CD14-positive monocyte (primary cell): ENCODE results near the gene IL7R. TPM values are rescaled to one million over a fixed set of nuclear protein-coding genes. Genes with fewer than 3 reads are reported as not detected.
A peak's percentile ranks its signal among the peaks of the same experiment; 100 is the strongest.

Experiments used
- DNase-seq, 3 donors: peaks; one replicate each; pipeline ENCODE4 v3.0.0-alpha.2; 2011 to 2022
- H2AFZ ChIP-seq: 2 replicates; pipeline ENCODE4 v1.6.0; 2012; ENCODE audit warnings: mild to moderate bottlenecking, low read depth, low read length, inconsistent platforms; ENCODE audit not compliant: insufficient read depth, poor library complexity, severe bottlenecking
- H3K27ac ChIP-seq, 2 donors: 1 replicate in 1 of 2; 2 replicates in 1 of 2; pipeline ENCODE4 v1.5.1; 2012 to 2013; ENCODE audit warnings: low read length in 2 of 2, control low read depth in 1 of 2, inconsistent platforms in 1 of 2, low read depth in 1 of 2, mild to moderate bottlenecking in 1 of 2
- H3K27me3 ChIP-seq, 2 donors: one replicate each; pipeline versions ENCODE4 v1.6.0 to v1.6.1; 2011 to 2013; ENCODE audit warnings: low read length in 2 of 2; ENCODE audit not compliant: control insufficient read depth in 2 of 2, insufficient read depth in 2 of 2
- H3K36me3 ChIP-seq, 2 donors: replicated peaks in 1 of 2; 1 replicate in 1 of 2; 2 replicates in 1 of 2; pipeline versions ENCODE4 v1.5.1 to v1.6.1; 2012 to 2013; ENCODE audit warnings: low read length in 2 of 2, control low read depth in 1 of 2, inconsistent platforms in 1 of 2, mild to moderate bottlenecking in 1 of 2; ENCODE audit not compliant: insufficient read depth in 2 of 2, control insufficient read depth in 1 of 2
- H3K4me1 ChIP-seq, 2 donors: 1 replicate in 1 of 2; 2 replicates in 1 of 2; pipeline versions ENCODE4 v1.5.1 to v1.6.1; 2012 to 2013; ENCODE audit warnings: low read length in 2 of 2, control low read depth in 1 of 2, inconsistent platforms in 1 of 2, mild to moderate bottlenecking in 1 of 2, moderate library complexity in 1 of 2; ENCODE audit not compliant: insufficient read depth in 2 of 2, control insufficient read depth in 1 of 2
- H3K4me2 ChIP-seq: replicated peaks from 2 replicates; pipeline ENCODE3; 2012; ENCODE audit warnings: low read length, moderate library complexity, mild to moderate bottlenecking; ENCODE audit not compliant: poor library complexity, severe bottlenecking; ENCODE audit errors: extremely low read depth
- H3K4me3 ChIP-seq, 3 experiments: fragments of 200-600 bp in 1 of 3; sonication (generic) in 1 of 3; replicated peaks in 1 of 3; 1 replicate in 2 of 3; 2 replicates in 1 of 3; pipeline ENCODE4 v1.5.1; 2011 to 2013; ENCODE audit warnings: low read length in 3 of 3, mild to moderate bottlenecking in 3 of 3, control low read depth in 2 of 3, low read depth in 2 of 3, inconsistent platforms in 1 of 3, moderate library complexity in 1 of 3
- H3K79me2 ChIP-seq: 2 replicates; pipeline ENCODE4 v1.6.0; 2012; ENCODE audit warnings: mild to moderate bottlenecking, control low read depth, inconsistent platforms, low read length, moderate library complexity; ENCODE audit not compliant: insufficient read depth
- H3K9ac ChIP-seq: 2 replicates; pipeline ENCODE4 v1.6.0; 2017; ENCODE audit warnings: low read length, mild to moderate bottlenecking; ENCODE audit not compliant: insufficient read depth, poor library complexity, severe bottlenecking
- H3K9me3 ChIP-seq, 2 donors: replicated peaks in 1 of 2; 1 replicate in 1 of 2; 2 replicates in 1 of 2; pipeline versions ENCODE4 v1.5.1 to v1.6.1; 2012 to 2013; ENCODE audit warnings: low read length in 2 of 2, control low read depth in 1 of 2; ENCODE audit not compliant: control insufficient read depth in 1 of 2, insufficient read depth in 1 of 2
- H4K20me1 ChIP-seq: 2 replicates; pipeline ENCODE4 v1.6.0; 2012; ENCODE audit warnings: mild to moderate bottlenecking, low read length, control low read depth, moderate library complexity; ENCODE audit not compliant: insufficient read depth
- H3K27ac Mint-ChIP-seq, 7 donors: one replicate each; pipeline ENCODE4 v1.8.0; 2020; ENCODE audit warnings: mild to moderate bottlenecking in 7 of 7, mixed read lengths in 7 of 7, moderate library complexity in 6 of 7, inconsistent platforms in 2 of 7
- H3K27me3 Mint-ChIP-seq, 3 donors: one replicate each; pipeline ENCODE4 v1.8.0; 2021 to 2022; ENCODE audit warnings: low read depth in 3 of 3, mild to moderate bottlenecking in 3 of 3, mixed read lengths in 3 of 3, moderate library complexity in 3 of 3, inconsistent platforms in 1 of 3
- H3K36me3 Mint-ChIP-seq, 2 donors: one replicate each; pipeline ENCODE4 v1.8.0; 2020; ENCODE audit warnings: mixed read lengths in 2 of 2, inconsistent platforms in 1 of 2, mild to moderate bottlenecking in 1 of 2
- H3K4me1 Mint-ChIP-seq: one replicate; pipeline ENCODE4 v1.8.0; 2020; ENCODE audit warnings: mild to moderate bottlenecking, mixed read lengths
- H3K4me3 Mint-ChIP-seq, 2 donors: one replicate each; pipeline ENCODE4 v1.8.0; 2020; ENCODE audit warnings: mild to moderate bottlenecking in 2 of 2, mixed read lengths in 2 of 2, moderate library complexity in 1 of 2
- H3K9me3 Mint-ChIP-seq, 7 donors: one replicate each; pipeline ENCODE4 v1.8.0; 2020 to 2022; ENCODE audit warnings: mixed read lengths in 7 of 7, mild to moderate bottlenecking in 6 of 7, moderate library complexity in 6 of 7, inconsistent platforms in 2 of 7
- WGBS: methylation state at CpG from one replicate; pipeline ENCODE4 v1.1.5; 2013; ENCODE audit warnings: missing lambda C conversion rate; ENCODE audit not compliant: insufficient coverage; 5-methylcytosine and 5-hydroxymethylcytosine counted together
- intact Hi-C, 2 donors: fragments of 100-400 bp; cut with micrococcal nuclease; formaldehyde crosslinking; loops; one replicate each; pipeline versions ENCODE4 v1.15.0 to v1.15.1; 2023
- polyA plus RNA-seq, 3 donors: library from polyadenylated mRNA; depleted of rRNA in 1 of 3; unstranded in 2 of 3; stranded (reverse) in 1 of 3; fragments of 300-500 nt in 2 of 3; fragments of >200 nt in 1 of 3; fragmentation: Illumina TruSeq in 2 of 3; gene quantifications; 1 replicate in 2 of 3; 2 replicates in 1 of 3; pipeline ENCODE4 v1.2.3, GENCODE V29; 2012 to 2021
- TF ChIP-seq, protein P1 (sequence below): fragments of 200-600 bp; IDR thresholded peaks from one replicate; pipeline ENCODE4 v1.8.0; 2022; ENCODE audit warnings: antibody characterized with exemption, mild to moderate bottlenecking

Gene IL7R
- polyA plus RNA-seq, 3 donors: 0.12 to 1.9 (median 1.1) TPM

DNA sequence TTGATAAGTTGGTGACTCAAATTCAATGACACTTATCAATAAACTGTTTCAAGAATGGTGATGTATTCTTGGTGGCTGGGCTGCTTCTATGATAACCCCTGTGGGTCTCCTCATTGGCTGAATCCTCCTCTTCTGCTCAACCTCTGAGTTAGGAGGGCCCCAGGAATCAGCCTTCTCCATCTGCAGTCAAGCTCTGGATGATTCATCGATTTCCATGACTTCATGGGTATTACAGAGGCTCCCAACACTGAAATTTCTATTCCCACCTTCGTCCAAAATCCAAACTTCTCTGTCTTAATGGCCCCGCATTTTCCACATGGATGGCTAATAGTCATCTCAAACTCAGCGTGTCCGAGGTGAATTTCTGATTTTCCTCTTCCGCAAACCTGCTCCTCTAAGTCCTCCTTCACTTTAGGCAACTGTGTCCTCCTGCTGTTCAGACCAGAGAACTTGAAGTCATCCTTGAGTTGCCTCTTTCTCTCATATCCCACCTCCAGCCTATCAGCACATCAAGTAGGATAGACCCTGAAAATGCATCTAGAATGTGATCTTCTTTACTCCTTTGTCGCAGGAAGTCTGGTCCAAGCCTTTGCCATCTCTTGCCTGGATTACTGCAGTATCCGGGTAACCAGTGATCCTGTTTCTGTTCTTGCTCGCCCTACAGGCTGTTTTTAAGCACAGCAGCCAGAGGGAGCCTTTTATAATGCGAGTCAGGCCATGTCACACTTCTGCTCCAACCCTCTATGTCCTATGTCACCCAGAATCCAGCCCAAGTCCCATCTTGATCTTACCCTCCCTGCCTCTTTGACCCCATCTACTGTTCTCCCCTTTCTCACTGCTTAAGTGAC is 41.4 kb upstream of the IL7R start:
- intact Hi-C loops: no loop called here
- Histone ChIP-seq H3K9me3 (no peaks in the 10 kb centered on the region), H3K4me2 (no peak overlapping the region), H3K4me1 (peaks cover 0 to 1% of the 10 kb centered on the region in 2 donors), H3K9ac (no peak overlapping the region), H3K27ac (no peak overlapping the region), H3K4me3 (no peak overlapping the region), H3K79me2 (no peaks in the 10 kb centered on the region), H2AFZ (no peak overlapping the region), H4K20me1 (no peaks in the 10 kb centered on the region), H3K27me3 (no peaks in the 10 kb centered on the region), H3K36me3 (no peaks in the 10 kb centered on the region)
- Mint-ChIP-seq H3K36me3 (no peaks in the 10 kb centered on the region), H3K4me3 (no peak overlapping the region), H3K4me1 (peaks cover 3% of the 10 kb centered on the region), H3K27ac (no peak overlapping the region), H3K27me3 (no peaks in the 10 kb centered on the region), H3K9me3 (peaks cover 0 to 2% (median 0%) of the 10 kb centered on the region in 7 donors)
- peak in 1 of 3 donors; percentile 21 for DNase-seq
- TF ChIP-seq, protein P1, sequence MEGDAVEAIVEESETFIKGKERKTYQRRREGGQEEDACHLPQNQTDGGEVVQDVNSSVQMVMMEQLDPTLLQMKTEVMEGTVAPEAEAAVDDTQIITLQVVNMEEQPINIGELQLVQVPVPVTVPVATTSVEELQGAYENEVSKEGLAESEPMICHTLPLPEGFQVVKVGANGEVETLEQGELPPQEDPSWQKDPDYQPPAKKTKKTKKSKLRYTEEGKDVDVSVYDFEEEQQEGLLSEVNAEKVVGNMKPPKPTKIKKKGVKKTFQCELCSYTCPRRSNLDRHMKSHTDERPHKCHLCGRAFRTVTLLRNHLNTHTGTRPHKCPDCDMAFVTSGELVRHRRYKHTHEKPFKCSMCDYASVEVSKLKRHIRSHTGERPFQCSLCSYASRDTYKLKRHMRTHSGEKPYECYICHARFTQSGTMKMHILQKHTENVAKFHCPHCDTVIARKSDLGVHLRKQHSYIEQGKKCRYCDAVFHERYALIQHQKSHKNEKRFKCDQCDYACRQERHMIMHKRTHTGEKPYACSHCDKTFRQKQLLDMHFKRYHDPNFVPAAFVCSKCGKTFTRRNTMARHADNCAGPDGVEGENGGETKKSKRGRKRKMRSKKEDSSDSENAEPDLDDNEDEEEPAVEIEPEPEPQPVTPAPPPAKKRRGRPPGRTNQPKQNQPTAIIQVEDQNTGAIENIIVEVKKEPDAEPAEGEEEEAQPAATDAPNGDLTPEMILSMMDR: no peak
- 94% methylated on average over 10 of the region's 10 CpGs for WGBS

DNA sequence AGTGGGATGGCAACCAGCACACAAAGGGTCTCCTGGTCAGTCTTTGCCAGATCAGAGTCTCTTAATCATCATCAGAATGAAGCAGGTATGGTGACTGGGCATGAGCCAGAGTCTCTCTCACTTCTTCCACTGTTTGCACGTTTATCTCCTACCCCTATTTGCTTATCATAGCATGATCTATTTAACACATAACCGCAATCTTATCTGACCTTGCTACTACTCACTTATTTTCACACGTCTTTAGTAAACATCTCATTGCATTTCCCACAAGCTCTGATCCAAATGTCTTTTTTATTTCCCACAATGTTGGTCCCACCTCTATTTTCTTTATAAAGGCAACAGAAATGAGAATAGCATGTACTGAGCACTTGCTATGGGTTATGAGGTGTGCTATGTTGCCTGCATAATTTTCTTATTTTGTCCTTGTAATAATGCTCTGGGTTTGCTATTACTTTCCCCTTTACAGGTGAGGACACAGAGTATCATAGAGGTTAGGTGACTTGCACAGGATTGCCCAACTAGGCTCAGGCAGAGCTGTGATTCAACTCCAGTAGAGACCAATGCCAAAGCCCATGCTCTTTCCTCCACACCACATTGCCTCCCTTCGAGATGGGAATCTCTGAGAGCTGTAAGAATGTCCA is 39.7 kb upstream of the IL7R start:
- no peak overlapping the region for H3K4me3 Mint-ChIP-seq
- 88% methylated on average over 3 of the region's 4 CpGs for WGBS
- DNase-seq: no peak
- peaks cover 0 to 1% (median 0%) of the 10 kb centered on the region in 3 donors for H3K27me3 Mint-ChIP-seq
- no peak overlapping the region for H3K27ac Mint-ChIP-seq
- TF ChIP-seq, protein P1: no peak
- H3K4me1 Mint-ChIP-seq: peaks cover 14% of the 10 kb centered on the region
- H3K9ac ChIP-seq: no peak overlapping the region
- H3K79me2 ChIP-seq: no peaks in the 10 kb centered on the region
- no peak overlapping the region for H3K4me3 ChIP-seq
- no peaks in the 10 kb centered on the region for H3K27me3 ChIP-seq
- no peak overlapping the region for H2AFZ ChIP-seq
- H3K4me2 ChIP-seq: no peak overlapping the region
- peaks cover 0 to 2% (median 0%) of the 10 kb centered on the region in 7 donors for H3K9me3 Mint-ChIP-seq
- H3K36me3 Mint-ChIP-seq: no peaks in the 10 kb centered on the region
- H3K9me3 ChIP-seq: no peaks in the 10 kb centered on the region
- H3K36me3 ChIP-seq: no peaks in the 10 kb centered on the region
- no peak overlapping the region for H3K27ac ChIP-seq
- no peaks in the 10 kb centered on the region for H4K20me1 ChIP-seq
- H3K4me1 ChIP-seq: peaks cover 6 to 9% of the 10 kb centered on the region in 2 donors
- intact Hi-C loops: no loop called here
